Right lobe of liver (tissue), 6 donors: ENCODE data around the gene MACROD2. TPM values are rescaled to one million over a fixed set of nuclear protein-coding genes. Genes with fewer than 3 reads are reported as not detected.

Experiments used
- ATAC-seq, 4 donors: fragments of 200-7000 bp; cut with Tn5 transposase; one replicate each; pipeline ENCODE4 v1.9.1; 2020; ENCODE audit warnings: mild to moderate bottlenecking in 4 of 4, moderate library complexity in 4 of 4
- DNase-seq, 3 donors: peaks; one replicate each; pipeline ENCODE4 v3.0.0-alpha.2; 2020
- H3K27ac ChIP-seq, 3 donors: fragments of 200-600 bp; one replicate each; pipeline ENCODE4 v1.8.0; 2022
- H3K27me3 ChIP-seq, 2 donors: fragments of 200-600 bp; one replicate each; pipeline ENCODE4 v1.8.0; 2022
- H3K36me3 ChIP-seq, 4 donors: fragments of 200-600 bp; sonication (generic) in 1 of 4; one replicate each; pipeline versions ENCODE4 v1.5.1 to v1.8.0; 2017 to 2022; ENCODE audit warnings: control low read depth in 1 of 4
- H3K4me1 ChIP-seq, 4 donors: fragments of 200-600 bp; sonication (generic) in 1 of 4; one replicate each; pipeline versions ENCODE4 v1.5.1 to v1.8.0; 2017 to 2022; ENCODE audit warnings: control low read depth in 1 of 4
- H3K4me3 ChIP-seq, 3 donors: fragments of 200-600 bp; one replicate each; pipeline ENCODE4 v1.8.0; 2022
- H3K9me3 ChIP-seq, 4 donors: fragments of 200-600 bp; sonication (generic) in 1 of 4; one replicate each; pipeline versions ENCODE4 v1.5.1 to v1.8.0; 2017 to 2022; ENCODE audit warnings: control low read depth in 1 of 4
- POLR2A ChIP-seq: fragments of 450-650 bp; IDR thresholded peaks from one replicate; pipeline ENCODE4 v1.6.1; 2017; ENCODE audit warnings: antibody characterized with exemption, mild to moderate bottlenecking
- WGBS: methylation state at CpG from one replicate; pipeline ENCODE4 v1.1.6; 2018; ENCODE audit warnings: low coverage, low lambda C conversion rate; ENCODE audit not compliant: insufficient coverage; ENCODE audit errors: missing lambda C conversion rate; 5-methylcytosine and 5-hydroxymethylcytosine counted together
- intact Hi-C, 2 donors: fragments of 100-400 bp; cut with DNase I; formaldehyde crosslinking; loops; one replicate each; pipeline versions ENCODE4 v1.11.2 to v1.14.1; 2022
- total RNA-seq, 6 experiments: library from RNA; depleted of rRNA in 2 of 6; stranded (reverse); fragments of >200 nt in 2 of 6; fragmentation: NEBNext Ultra II Directional in 3 of 6; extraction: Animal tissue kit (Norgen Biotek cat#: 25700) in 3 of 6; gene quantifications; one replicate each; pipeline versions ENCODE4 v1.1.0 to v1.2.4, GENCODE V29; 2016 to 2023
- TF ChIP-seq, protein P1 (sequence below), 4 donors: fragments of 200-600 bp in 3 of 4; fragments of 450-650 bp in 1 of 4; IDR thresholded peaks; one replicate each; pipeline versions ENCODE4 v1.5.1 to v1.8.0; 2016 to 2022; ENCODE audit warnings: antibody characterized with exemption in 4 of 4, mild to moderate bottlenecking in 2 of 4
- donor health status: DM: no; HTN: yes; CAD: no.
- donor health status: DM: no; HTN: no; CAD: no.
- donor health status: DM: no; HTN: no; CAD: no.
- donor health status: DM: no; HTN: yes; CAD: no.
- donor health status: DM: no; HTN: yes; CAD: no.

MACROD2 gene
- total RNA-seq, 6 experiments from 2014 or later: 1.2 to 5.5 (median 3.3) TPM

DNA sequence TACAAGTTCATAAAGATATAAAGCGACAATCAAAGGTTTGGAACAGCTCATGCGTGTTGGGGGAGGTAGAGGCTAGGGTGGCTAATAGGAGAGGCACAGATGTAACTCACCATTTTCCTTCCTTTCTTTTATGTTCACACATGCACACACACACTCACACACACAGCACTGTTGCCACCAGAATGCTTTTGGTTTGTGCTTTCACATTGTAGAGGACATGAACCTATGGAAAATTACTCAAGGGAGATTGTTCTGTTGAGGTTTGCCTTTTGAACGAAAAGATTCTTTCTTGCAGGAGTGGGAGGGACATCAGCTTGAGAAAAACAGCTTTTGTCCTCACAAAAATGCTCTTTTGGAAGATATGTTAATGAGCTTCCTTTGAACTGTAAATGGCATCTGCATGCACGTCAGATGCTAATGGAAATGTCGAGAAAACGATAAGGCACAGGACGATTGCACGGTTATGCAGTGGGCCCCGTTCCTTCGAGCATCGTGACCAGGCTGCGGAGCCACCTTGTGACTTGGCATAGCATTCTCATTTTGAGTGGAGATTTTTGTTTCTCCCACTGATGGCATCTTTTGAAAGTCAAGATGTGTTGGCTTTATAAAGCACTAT, 1853.8 kb downstream of the MACROD2 start:
- no peak for DNase-seq
- H3K4me1 ChIP-seq: no peaks in the 10 kb centered on the region
- 69% methylated on average over 12 of the region's 12 CpGs for WGBS
- intact Hi-C loops: no loop called here
- no peak overlapping the region for H3K4me3 ChIP-seq
- no peak for ATAC-seq
- H3K27me3 ChIP-seq: no peaks in the 10 kb centered on the region
- H3K36me3 ChIP-seq: no peaks in the 10 kb centered on the region
- no peak for TF ChIP-seq POLR2A
- TF ChIP-seq, protein P1, sequence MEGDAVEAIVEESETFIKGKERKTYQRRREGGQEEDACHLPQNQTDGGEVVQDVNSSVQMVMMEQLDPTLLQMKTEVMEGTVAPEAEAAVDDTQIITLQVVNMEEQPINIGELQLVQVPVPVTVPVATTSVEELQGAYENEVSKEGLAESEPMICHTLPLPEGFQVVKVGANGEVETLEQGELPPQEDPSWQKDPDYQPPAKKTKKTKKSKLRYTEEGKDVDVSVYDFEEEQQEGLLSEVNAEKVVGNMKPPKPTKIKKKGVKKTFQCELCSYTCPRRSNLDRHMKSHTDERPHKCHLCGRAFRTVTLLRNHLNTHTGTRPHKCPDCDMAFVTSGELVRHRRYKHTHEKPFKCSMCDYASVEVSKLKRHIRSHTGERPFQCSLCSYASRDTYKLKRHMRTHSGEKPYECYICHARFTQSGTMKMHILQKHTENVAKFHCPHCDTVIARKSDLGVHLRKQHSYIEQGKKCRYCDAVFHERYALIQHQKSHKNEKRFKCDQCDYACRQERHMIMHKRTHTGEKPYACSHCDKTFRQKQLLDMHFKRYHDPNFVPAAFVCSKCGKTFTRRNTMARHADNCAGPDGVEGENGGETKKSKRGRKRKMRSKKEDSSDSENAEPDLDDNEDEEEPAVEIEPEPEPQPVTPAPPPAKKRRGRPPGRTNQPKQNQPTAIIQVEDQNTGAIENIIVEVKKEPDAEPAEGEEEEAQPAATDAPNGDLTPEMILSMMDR (IDR thresholded peaks at IDR 0.05): no peak
- no peak overlapping the region for H3K27ac ChIP-seq
- no peaks in the 10 kb centered on the region for H3K9me3 ChIP-seq

DNA sequence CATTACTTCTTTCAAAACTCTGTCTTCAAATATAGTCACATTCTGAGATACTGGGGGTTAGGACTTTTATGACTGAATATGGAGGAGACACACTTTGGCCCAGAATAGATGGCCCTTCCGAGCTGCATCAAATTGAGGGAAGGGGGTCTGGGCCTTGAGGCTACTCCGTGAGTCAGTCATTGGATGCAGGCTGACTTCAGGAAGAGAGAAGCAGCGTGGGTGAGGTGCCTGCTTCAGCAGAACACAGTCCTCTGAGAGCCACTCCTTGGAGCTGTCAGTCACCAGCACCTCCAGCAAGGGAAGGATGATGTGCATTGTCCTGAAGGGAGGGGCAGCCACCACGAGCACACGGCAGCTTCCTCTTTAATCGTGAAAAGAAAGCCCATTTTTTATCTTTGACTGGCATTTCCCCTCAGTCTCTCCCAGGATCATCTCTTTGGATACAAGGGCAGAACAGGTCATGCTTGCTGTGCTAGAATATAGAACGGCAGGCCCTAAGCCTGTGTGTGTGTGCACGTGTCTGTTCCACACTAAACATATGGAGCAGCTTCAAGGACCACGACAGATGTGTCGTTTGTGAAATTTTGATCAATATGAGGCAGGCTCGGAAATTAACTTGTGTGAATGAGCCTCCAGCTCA, 1856.4 kb downstream of the MACROD2 start:
- TF ChIP-seq, protein P1 (IDR thresholded peaks at IDR 0.05): no peak
- TF ChIP-seq POLR2A: no peak
- no peak for DNase-seq
- WGBS: 68% methylated on average over 11 of the region's 11 CpGs

DNA sequence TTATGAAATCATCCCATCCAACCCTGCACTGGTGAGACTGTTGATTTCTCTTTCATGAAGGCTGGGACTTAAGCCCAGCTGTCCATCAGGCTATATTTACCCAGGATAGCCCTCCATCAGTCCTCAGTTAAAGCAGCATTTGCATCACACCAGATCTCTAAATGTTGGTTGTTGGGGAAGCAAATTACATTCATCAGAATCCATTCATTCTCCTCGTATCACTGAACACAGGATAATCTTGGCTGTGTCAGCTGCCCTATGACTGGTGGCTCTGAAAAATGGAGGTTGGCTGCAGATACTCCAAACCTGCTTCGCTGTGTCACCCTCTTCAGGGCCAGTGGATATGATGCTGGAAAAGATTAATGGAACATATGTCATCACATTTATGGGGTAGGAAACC, 1859.6 kb downstream of the MACROD2 start:
- no peak for DNase-seq

More for the DNA sequence above, 1856.4 kb downstream of the MACROD2 start:
- no peak overlapping the region for H3K27ac ChIP-seq
- H3K36me3 ChIP-seq: no peaks in the 10 kb centered on the region
- intact Hi-C loops: no loop called here
- ATAC-seq: no peak
- H3K27me3 ChIP-seq: no peaks in the 10 kb centered on the region
- H3K9me3 ChIP-seq: no peaks in the 10 kb centered on the region
- no peak overlapping the region for H3K4me3 ChIP-seq
- no peaks in the 10 kb centered on the region for H3K4me1 ChIP-seq

GRCh38 chr20:15857173-15857784, 1862.0 kb downstream of the MACROD2 start:
- TF ChIP-seq POLR2A: no peak
- TF ChIP-seq, protein P1 (IDR thresholded peaks at IDR 0.05): no peak
- WGBS: 83% methylated on average over 3 of the region's 4 CpGs
- Histone ChIP-seq H3K36me3 (no peaks in the 10 kb centered on the region), H3K4me1 (no peaks in the 10 kb centered on the region), H3K4me3 (no peak overlapping the region), H3K9me3 (no peaks in the 10 kb centered on the region), H3K27me3 (no peaks in the 10 kb centered on the region), H3K27ac (no peak overlapping the region)
- intact Hi-C loops: no loop called here
- no peak for ATAC-seq
- no peak for DNase-seq

More for the DNA sequence above, 1859.6 kb downstream of the MACROD2 start:
- no peaks in the 10 kb centered on the region for H3K27me3 ChIP-seq
- TF ChIP-seq, protein P1 (IDR thresholded peaks at IDR 0.05): no peak
- TF ChIP-seq POLR2A: no peak
- ATAC-seq: no peak
- H3K27ac ChIP-seq: no peak overlapping the region
- no peaks in the 10 kb centered on the region for H3K36me3 ChIP-seq
- H3K9me3 ChIP-seq: no peaks in the 10 kb centered on the region
- no peaks in the 10 kb centered on the region for H3K4me1 ChIP-seq
- WGBS: 71% methylated on average over 2 of the region's 2 CpGs
- intact Hi-C loops: no loop called here
- no peak overlapping the region for H3K4me3 ChIP-seq
